Muscle of leg (tissue), 11 donors: ENCODE measurements around the gene PAFAH1B1. TPM values are rescaled to one million over a fixed set of nuclear protein-coding genes. Genes with fewer than 3 reads are reported as not detected.

Source experiments
- DNase-seq: peaks from one replicate; pipeline ENCODE4 v3.0.0; 2013
- H3K27ac ChIP-seq: one replicate; pipeline ENCODE4 v1.5.1; 2013; ENCODE audit warnings: mild to moderate bottlenecking, low read length, control low read depth
- H3K27me3 ChIP-seq: one replicate; pipeline ENCODE4 v1.6.1; 2013; ENCODE audit warnings: low read length; ENCODE audit not compliant: control insufficient read depth, insufficient read depth
- H3K36me3 ChIP-seq: one replicate; pipeline ENCODE4 v1.6.1; 2013; ENCODE audit warnings: low read length; ENCODE audit not compliant: control insufficient read depth, insufficient read depth
- H3K4me1 ChIP-seq: one replicate; pipeline ENCODE4 v1.6.1; 2013; ENCODE audit warnings: low read length; ENCODE audit not compliant: control insufficient read depth, insufficient read depth
- H3K4me3 ChIP-seq: one replicate; pipeline ENCODE4 v1.5.1; 2013; ENCODE audit warnings: low read length, control low read depth
- H3K9me3 ChIP-seq: replicated peaks from 2 replicates; pipeline ENCODE4 v1.6.1; 2013; ENCODE audit warnings: low read depth, low read length; ENCODE audit not compliant: control insufficient read depth
- WGBS: methylation state at CpG from one replicate; pipeline ENCODE4 v1.1.5; 2013; ENCODE audit warnings: missing lambda C conversion rate; ENCODE audit not compliant: insufficient coverage; 5-methylcytosine and 5-hydroxymethylcytosine counted together
- polyA plus RNA-seq, 8 donors: library from polyadenylated mRNA; unstranded; fragments of 120-200 nt; gene quantifications; one replicate each; pipeline versions ENCODE4 v1.2.1 to v1.2.3, GENCODE V29; 2013; ENCODE audit warnings: inconsistent platforms in 1 of 8, low replicate concordance in 1 of 8; ENCODE audit not compliant: insufficient read length in 8 of 8, insufficient read depth in 1 of 8
- total RNA-seq: library from RNA; stranded (reverse); fragments of 120-200 nt; gene quantifications from one replicate; pipeline ENCODE4 v1.2.4, GENCODE V29; 2013

Gene PAFAH1B1
- total and polyA plus RNA-seq, 9 donors: 70.2 to 107 (median 80.8) TPM

GRCh38 chr17:2734939-2735338 lies 141.5 kb downstream of the PAFAH1B1 start:
- WGBS: 66% methylated on average over 10 of the region's 10 CpGs
- H3K27me3 ChIP-seq: peaks cover 4% of the 10 kb centered on the region

More at GRCh38 chr17:2734939-2735338, 141.5 kb downstream of the PAFAH1B1 start:
- Histone ChIP-seq H3K9me3 (no peaks in the 10 kb centered on the region), H3K4me3 (no peak overlapping the region), H3K4me1 (no peaks in the 10 kb centered on the region), H3K27ac (no peak overlapping the region), H3K36me3 (no peaks in the 10 kb centered on the region)
- no peak for DNase-seq

Other genes starting within 250 kb of the PAFAH1B1 start
- gene MNT, start 192.6 kb upstream of the PAFAH1B1 start, total RNA-seq: 8.0 TPM
- 10 to 100 TPM; 10.1 to 19.3 (median 16.1) TPM for gene MNT, start 192.6 kb upstream of the PAFAH1B1 start, polyA plus RNA-seq
- gene METTL16, start 81.8 kb upstream of the PAFAH1B1 start, total RNA-seq: 15.5 TPM
- 10 to 100 TPM; 18.5 to 24.1 (median 20.6) TPM for gene METTL16, start 81.8 kb upstream of the PAFAH1B1 start, polyA plus RNA-seq
- 17.5 TPM for gene CLUH, start 118.1 kb downstream of the PAFAH1B1 start, total RNA-seq
- gene CLUH, start 118.1 kb downstream of the PAFAH1B1 start, polyA plus RNA-seq: 10 to 100 TPM; 28.6 to 45.2 (median 39.0) TPM
- gene CCDC92B, start 156.0 kb downstream of the PAFAH1B1 start, total RNA-seq: 0.09 TPM
- gene CCDC92B, start 156.0 kb downstream of the PAFAH1B1 start, polyA plus RNA-seq: under 1 TPM; 0.08 to 0.25 (median 0.13) TPM
- gene RAP1GAP2, start 202.8 kb downstream of the PAFAH1B1 start, total RNA-seq: 1.2 TPM
- 1 to 10 TPM; 1.4 to 3.5 (median 2.0) TPM for gene RAP1GAP2, start 202.8 kb downstream of the PAFAH1B1 start, polyA plus RNA-seq